GM19397 (cell line): ENCODE measurements around the gene ENO1.

Experiments
- ATAC-seq: cut with Tn5 transposase; IDR thresholded peaks from one replicate; pipeline ENCODE4 v1.9.1; 2021; ENCODE audit warnings: mild to moderate bottlenecking, moderate library complexity; ENCODE audit not compliant: unreplicated experiment

Gene ENO1

DNA sequence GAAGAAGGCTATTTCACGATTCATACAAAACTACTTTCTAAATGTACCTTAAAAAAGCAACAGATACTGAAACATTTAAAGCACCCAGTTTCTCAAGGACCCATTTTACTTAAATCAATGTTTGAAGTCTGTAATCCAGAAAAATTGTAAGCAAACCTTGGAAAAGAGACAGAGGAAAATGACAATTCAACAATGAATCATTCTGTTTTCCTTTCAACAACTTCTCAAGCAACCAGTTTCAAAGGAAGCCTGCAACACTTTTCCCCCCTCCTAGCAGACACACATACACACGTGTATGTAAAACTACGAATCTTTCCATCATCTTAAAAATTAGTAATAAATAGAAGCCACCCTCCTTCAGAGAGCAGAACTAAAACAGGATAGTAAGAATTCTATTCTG is 62.2 kb downstream of the ENO1 start:
- no peak for ATAC-seq

DNA sequence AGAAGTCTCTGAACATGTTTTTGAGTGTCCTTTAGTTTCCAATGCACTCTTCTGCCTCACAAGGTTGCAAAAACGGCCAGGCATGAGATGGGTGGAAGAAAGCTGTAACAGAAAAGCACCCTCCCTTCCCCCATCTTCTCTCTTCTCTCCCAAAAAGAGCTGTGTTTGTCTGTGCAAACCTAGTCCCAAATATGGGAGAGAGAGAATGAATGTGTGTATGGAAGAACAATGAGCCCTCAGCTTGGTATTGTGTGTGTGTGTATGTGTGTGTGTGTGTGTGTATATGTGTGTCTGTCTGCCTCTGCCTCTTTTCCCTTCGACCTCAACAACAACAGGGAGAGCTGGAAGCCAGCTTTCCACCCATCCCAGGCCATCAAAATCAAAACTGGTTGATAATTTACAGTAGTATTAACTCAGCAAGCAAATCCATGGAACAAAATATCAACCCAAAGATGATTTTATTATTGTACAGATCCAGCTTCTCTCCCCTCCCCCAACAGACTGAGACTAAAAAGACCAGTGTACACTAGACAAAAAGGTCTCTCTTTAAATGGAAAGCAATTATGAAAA is 62.8 kb downstream of the ENO1 start:
- no peak for ATAC-seq

DNA sequence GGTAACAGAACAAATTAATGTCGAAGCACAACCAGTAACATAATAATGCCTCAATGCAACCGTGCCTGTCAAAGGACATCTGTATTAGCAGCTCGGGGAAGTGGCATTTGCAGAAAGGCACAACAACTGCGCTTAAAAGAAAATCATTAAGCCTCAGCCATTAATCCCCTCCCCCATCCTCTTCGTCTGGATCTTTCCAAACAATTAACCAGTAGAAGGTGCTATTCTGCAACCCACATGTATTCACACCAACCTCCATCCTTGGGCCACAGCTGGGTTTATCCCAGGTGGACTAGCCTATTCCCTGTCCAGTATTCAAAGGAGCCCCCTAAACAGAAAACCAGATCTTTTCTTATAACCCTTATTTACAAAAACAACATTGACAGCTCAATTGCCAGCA is 63.6 kb downstream of the ENO1 start:
- ATAC-seq, result no peak

DNA sequence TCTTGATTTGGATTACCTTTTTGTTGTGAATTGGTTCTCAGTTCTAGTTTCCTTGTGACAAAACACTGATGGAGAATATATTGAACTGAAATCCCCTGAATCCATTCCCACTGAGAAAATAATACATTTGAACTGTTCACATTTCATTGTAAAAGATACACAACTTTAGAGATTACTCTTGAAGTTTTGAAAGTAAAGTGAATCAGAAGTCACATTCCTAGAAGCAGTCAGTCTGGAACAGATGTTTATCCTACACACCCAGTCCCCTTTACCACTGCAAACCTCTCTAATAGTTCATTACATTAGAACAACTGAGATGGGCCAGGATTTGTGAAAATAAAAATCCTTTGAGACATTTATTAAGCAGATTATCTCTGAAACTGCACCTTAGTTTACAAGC is 64.5 kb downstream of the ENO1 start:
- no peak for ATAC-seq

DNA sequence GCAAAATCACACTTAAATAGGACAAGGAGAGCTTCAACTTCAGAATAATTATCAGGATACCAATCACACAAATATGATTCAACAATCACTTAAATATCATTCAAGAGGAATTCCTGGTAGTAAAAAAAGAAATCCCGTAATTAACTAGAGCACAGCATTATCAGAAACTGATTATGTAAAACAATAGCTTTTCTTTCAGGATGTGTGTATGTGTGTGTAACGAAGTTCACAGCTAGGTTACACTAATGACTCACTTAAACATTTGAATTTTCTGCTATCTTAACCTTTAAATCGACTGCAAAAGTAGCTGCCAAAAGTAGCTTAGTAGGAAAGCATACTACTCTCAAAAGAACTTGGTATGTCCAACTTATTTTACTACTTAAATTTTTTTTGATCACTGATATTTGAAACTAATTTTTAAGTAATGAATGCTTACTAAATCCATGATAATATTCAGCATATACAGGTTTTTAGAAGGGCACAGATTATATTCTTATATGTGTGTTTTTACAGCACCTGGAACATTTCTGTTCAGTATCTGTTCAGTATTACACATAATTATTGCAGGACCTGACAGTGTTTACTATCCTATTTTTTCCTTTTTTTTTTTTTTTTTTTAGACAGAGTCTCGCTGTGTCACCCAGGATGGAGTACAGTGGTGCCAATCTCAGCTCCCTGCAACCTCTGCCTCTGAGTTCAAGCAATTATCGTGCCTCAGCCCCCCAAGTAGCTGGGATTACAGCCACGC is 65.3 kb downstream of the ENO1 start:
- ATAC-seq, result no peak

DNA sequence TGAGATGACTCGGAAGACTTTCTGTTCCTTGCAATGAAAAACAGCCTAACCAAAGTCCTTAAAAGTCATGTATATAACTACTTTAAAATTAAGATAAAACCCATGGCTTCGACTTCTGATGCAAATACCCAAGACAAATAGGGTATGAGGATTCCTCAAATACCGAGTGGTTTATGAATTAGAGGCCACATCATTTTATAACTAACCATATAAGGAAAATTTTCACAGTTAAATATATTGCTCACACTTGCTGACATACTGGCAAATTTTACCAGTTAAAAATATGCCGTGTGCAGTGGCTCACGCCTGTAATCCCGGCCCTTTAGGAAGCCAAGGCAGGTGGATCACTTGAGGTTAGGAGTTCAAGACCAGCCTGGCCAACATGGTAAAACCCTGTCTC is 66.4 kb downstream of the ENO1 start:
- no peak for ATAC-seq
